Colon (tissue), 2 donors: ENCODE results near the gene EMP2.

Source experiments
- FAIRE-seq: peaks from 2 replicates; lab custom pipeline; 2012; peaks lifted over from hg19 to GRCh38; lab: Jason Lieb, UNC
- donor health status: control.
- donor health status: control.

The EMP2 gene

GRCh38 chr16:10610499-10611184, 30.2 kb upstream of the EMP2 start:
- FAIRE-seq = no peak

GRCh38 chr16:10609402-10609774, 29.0 kb upstream of the EMP2 start:
- no peak for FAIRE-seq

- no peak for FAIRE-seq
Measured at GRCh38 chr16:10608687-10609401, 28.4 kb upstream of the EMP2 start.

GRCh38 chr16:10607157-10607556, 26.8 kb upstream of the EMP2 start:
- no peak for FAIRE-seq

GRCh38 chr16:10606607-10607006, 26.2 kb upstream of the EMP2 start:
- FAIRE-seq = no peak

GRCh38 chr16:10605636-10606035, 25.2 kb upstream of the EMP2 start:
- FAIRE-seq = no peak

GRCh38 chr16:10601444-10602408, 21.3 kb upstream of the EMP2 start:
- no peak for FAIRE-seq

GRCh38 chr16:10600782-10601443, 20.5 kb upstream of the EMP2 start:
- no peak for FAIRE-seq

GRCh38 chr16:10599626-10600025, 19.2 kb upstream of the EMP2 start:
- FAIRE-seq = no peak

- no peak for FAIRE-seq
Measured at GRCh38 chr16:10598157-10598556, 17.8 kb upstream of the EMP2 start.

- FAIRE-seq = no peak
Measured at GRCh38 chr16:10597187-10597601, 16.8 kb upstream of the EMP2 start.

GRCh38 chr16:10594312-10594950, 14.0 kb upstream of the EMP2 start:
- FAIRE-seq = no peak

- FAIRE-seq = no peak
Measured at GRCh38 chr16:10592611-10593010, 12.2 kb upstream of the EMP2 start.

- FAIRE-seq = no peak
Measured at GRCh38 chr16:10590342-10590741, 9.9 kb upstream of the EMP2 start.

- no peak for FAIRE-seq
Measured at GRCh38 chr16:10589109-10589508, 8.7 kb upstream of the EMP2 start.

GRCh38 chr16:10587622-10588021, 7.2 kb upstream of the EMP2 start:
- no peak for FAIRE-seq

GRCh38 chr16:10584981-10585438, 4.6 kb upstream of the EMP2 start:
- no peak for FAIRE-seq

- no peak for FAIRE-seq
Measured at GRCh38 chr16:10583269-10583668, 2.9 kb upstream of the EMP2 start.

GRCh38 chr16:10581507-10581906, 1.1 kb upstream of the EMP2 start:
- no peak for FAIRE-seq

- no peak for FAIRE-seq
Measured at GRCh38 chr16:10580883-10581247, 467 bp upstream of the EMP2 start.

- no peak for FAIRE-seq
Measured at GRCh38 chr16:10579575-10579964, 828 bp downstream of the EMP2 start.
